Measurements from ENCODE around the gene IQGAP1. TPM values are rescaled to one million over a fixed set of nuclear protein-coding genes. Genes with fewer than 3 reads are reported as not detected.
A peak's percentile ranks its signal among the peaks of the same experiment; 100 is the strongest.

The IQGAP1 gene
- total RNA-seq, 1 experiment from 2014 or later: 264 TPM

DNA sequence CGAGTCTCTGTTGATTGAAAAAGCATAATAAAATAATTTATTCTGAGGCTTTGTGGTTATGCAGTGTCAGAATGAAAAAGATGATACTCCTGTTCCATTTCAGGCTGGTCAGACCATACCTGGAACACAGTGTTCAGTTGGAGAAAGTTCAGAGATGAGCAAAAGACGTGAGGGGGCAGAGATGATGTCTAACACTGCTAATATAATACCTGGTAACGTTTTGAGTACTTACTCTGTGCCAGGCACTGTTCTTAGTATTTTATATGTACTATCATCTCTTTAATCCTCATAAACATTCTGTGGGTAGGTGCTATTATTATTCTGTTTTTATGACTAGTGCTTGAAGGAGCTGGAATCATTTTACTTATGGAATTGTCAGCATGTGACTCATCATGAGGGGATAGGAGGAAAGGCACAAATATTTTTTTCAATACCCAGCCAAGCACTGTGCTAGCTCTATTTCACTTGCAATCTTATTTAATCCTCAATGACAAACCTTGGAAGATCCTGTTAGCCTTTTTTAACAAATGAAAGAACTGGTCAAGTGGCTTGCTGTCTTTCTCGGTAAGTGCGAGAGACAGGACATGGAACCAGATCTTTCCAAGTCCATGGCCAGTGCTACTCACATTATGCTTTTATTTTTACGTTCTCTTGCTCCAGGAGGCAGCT lies 31.8 kb downstream of the IQGAP1 start:
- H3K36me3 Mint-ChIP-seq (ENCODE audit: insufficient read depth, unreplicated experiment): peaks cover 19% of the 10 kb centered on the region
- H3K4me3 Mint-ChIP-seq (ENCODE audit: unreplicated experiment): peak overlapping the region; percentile 64
- H3K27me3 Mint-ChIP-seq (ENCODE audit: insufficient read depth, unreplicated experiment): no peaks in the 10 kb centered on the region
- ChIA-PET POLR2A (interaction anchor here (0.7 to 7.5 kb wide), 15 partner anchors 12 to 424 kb away, joined by 3 to 120 read pairs (median 4); partner anchors contain the start of gene IQGAP1), CTCF (interaction anchor here (0.9 to 1.2 kb wide), 4 partner anchors 18 to 99 kb away, joined by 3 to 6 read pairs (median 4); partner anchors contain the start of gene IQGAP1)
- peaks cover 26% of the 10 kb centered on the region for H3K4me1 Mint-ChIP-seq (ENCODE audit: insufficient read depth, unreplicated experiment)
- peak; percentile 73 for DNase-seq (ENCODE audit: unreplicated experiment)
- TSS peak; percentile 27 for BruUV-seq (replicated peaks)
- intact Hi-C loops (cut with micrococcal nuclease): loop anchor here (2.0 kb wide), 1 partner anchor 19 kb away; no protein-coding TSS in a partner anchor
- H3K27ac Mint-ChIP-seq (ENCODE audit: low read depth, unreplicated experiment): peak overlapping the region; percentile 96
- no peaks in the 10 kb centered on the region for H3K9me3 Mint-ChIP-seq (ENCODE audit: unreplicated experiment)
- TF ChIP-seq, protein P1, sequence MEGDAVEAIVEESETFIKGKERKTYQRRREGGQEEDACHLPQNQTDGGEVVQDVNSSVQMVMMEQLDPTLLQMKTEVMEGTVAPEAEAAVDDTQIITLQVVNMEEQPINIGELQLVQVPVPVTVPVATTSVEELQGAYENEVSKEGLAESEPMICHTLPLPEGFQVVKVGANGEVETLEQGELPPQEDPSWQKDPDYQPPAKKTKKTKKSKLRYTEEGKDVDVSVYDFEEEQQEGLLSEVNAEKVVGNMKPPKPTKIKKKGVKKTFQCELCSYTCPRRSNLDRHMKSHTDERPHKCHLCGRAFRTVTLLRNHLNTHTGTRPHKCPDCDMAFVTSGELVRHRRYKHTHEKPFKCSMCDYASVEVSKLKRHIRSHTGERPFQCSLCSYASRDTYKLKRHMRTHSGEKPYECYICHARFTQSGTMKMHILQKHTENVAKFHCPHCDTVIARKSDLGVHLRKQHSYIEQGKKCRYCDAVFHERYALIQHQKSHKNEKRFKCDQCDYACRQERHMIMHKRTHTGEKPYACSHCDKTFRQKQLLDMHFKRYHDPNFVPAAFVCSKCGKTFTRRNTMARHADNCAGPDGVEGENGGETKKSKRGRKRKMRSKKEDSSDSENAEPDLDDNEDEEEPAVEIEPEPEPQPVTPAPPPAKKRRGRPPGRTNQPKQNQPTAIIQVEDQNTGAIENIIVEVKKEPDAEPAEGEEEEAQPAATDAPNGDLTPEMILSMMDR (IDR thresholded peaks at IDR 0.05; ENCODE audit: unreplicated experiment): no peak

GRCh38 chr15:90420451-90420850 lies 32.4 kb downstream of the IQGAP1 start:
- CTCF ChIA-PET: interaction anchor here (1.0 to 1.2 kb wide), 2 partner anchors 19 to 32 kb away, joined by 4 read pairs; partner anchors contain the start of gene IQGAP1
- peaks cover 25% of the 10 kb centered on the region for H3K4me1 Mint-ChIP-seq (ENCODE audit: insufficient read depth, unreplicated experiment)
- no TSS peak for BruUV-seq (replicated peaks)
- H3K9me3 Mint-ChIP-seq (ENCODE audit: unreplicated experiment): no peaks in the 10 kb centered on the region
- peak overlapping the region; percentile 96 for H3K27ac Mint-ChIP-seq (ENCODE audit: low read depth, unreplicated experiment)
- H3K36me3 Mint-ChIP-seq (ENCODE audit: insufficient read depth, unreplicated experiment): peaks cover 19% of the 10 kb centered on the region
- intact Hi-C loops (cut with micrococcal nuclease): loop anchor here (2.0 kb wide), 1 partner anchor 20 kb away; no protein-coding TSS in a partner anchor
- H3K27me3 Mint-ChIP-seq (ENCODE audit: insufficient read depth, unreplicated experiment): no peaks in the 10 kb centered on the region
- H3K4me3 Mint-ChIP-seq (ENCODE audit: unreplicated experiment): peak overlapping the region; percentile 64
- TF ChIP-seq, protein P1 (IDR thresholded peaks at IDR 0.05; ENCODE audit: unreplicated experiment): no peak
- POLR2A ChIA-PET: interaction anchor here (1.0 to 7.5 kb wide), 12 partner anchors 11 to 58 kb away, joined by 3 to 120 read pairs (median 6); partner anchors contain the start of gene IQGAP1
- DNase-seq (ENCODE audit: unreplicated experiment): no peak

- POLR2A ChIA-PET: interaction anchor here (0.6 to 7.5 kb wide), 12 partner anchors 8 to 1786 kb away, joined by 3 to 120 read pairs (median 4); partner anchors contain the start of gene IQGAP1
These were observed 33.5 kb downstream of the IQGAP1 start for GRCh38 chr15:90421527-90421926.

More at GRCh38 chr15:90421527-90421926, 33.5 kb downstream of the IQGAP1 start:
- CTCF ChIA-PET: interaction anchor here (0.6 to 1.2 kb wide), 5 partner anchors 10 to 114 kb away, joined by 3 to 6 read pairs (median 5); no protein-coding TSS in a partner anchor
- DNase-seq (ENCODE audit: unreplicated experiment): peak; percentile 28
- no TSS peak for BruUV-seq (replicated peaks)
- H3K27me3 Mint-ChIP-seq (ENCODE audit: insufficient read depth, unreplicated experiment): no peaks in the 10 kb centered on the region
- H3K9me3 Mint-ChIP-seq (ENCODE audit: unreplicated experiment): no peaks in the 10 kb centered on the region
- TF ChIP-seq, protein P1 (IDR thresholded peaks at IDR 0.05; ENCODE audit: unreplicated experiment): no peak
- H3K36me3 Mint-ChIP-seq (ENCODE audit: insufficient read depth, unreplicated experiment): peaks cover 27% of the 10 kb centered on the region
- H3K4me1 Mint-ChIP-seq (ENCODE audit: insufficient read depth, unreplicated experiment): peaks cover 25% of the 10 kb centered on the region
- H3K27ac Mint-ChIP-seq (ENCODE audit: low read depth, unreplicated experiment): peak overlapping the region; percentile 73
- no peak overlapping the region for H3K4me3 Mint-ChIP-seq (ENCODE audit: unreplicated experiment)
- intact Hi-C loops (cut with micrococcal nuclease): loop anchor here (2.0 kb wide), 1 partner anchor 21 kb away; no protein-coding TSS in a partner anchor

Measured in MCF 10A (cell line).